ENCODE results near the gene PODNL1. TPM values are rescaled to one million over a fixed set of nuclear protein-coding genes. Genes with fewer than 3 reads are reported as not detected.
A peak's percentile ranks its signal among the peaks of the same experiment; 100 is the strongest.

PODNL1 gene
- total RNA-seq, 1 donor from 2014 or later, result not detected

DNA sequence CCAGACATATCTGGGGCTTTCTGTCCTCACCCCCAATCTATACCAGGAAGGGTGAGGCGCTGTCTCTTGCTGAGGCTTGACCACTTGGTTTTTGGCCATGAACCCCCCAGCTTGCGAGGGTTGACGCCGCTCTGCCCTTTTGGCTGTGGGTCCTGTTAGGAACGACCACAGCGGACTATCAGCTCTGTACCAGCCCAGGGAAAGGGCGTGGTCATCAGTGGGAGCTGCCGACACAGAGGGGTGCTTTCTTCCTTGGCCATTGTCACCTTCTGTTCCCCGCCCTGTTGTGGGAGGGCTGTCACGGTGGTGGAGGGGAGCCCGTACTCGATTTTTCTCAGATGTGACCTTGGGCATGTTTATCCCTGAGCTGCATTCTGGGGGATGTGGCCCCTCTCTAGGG is 19.8 kb upstream of the PODNL1 start:
- no peak for DNase-seq (ENCODE audit: low read depth in 2 of 2)

DNA sequence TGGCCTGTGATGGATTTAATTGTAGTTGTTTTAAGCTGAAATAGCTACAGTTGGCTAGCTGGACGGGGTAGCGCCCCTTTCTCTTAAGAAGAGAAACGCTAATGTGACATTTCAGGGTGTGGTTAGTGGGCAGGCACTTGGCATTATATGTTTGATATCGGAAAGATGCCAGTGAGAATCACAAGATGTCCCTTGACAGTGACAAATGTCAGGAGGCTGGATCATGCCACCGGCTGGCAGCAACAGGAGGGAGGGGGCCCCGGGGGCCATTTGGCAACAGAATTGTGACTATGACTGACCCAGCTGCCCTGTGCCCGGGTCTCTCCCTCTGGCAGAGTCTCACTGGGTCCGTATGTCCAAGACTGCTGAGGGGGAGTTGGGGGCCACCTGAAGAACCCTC is 18.8 kb upstream of the PODNL1 start:
- DNase-seq (ENCODE audit: low read depth in 2 of 2), result no peak

DNA sequence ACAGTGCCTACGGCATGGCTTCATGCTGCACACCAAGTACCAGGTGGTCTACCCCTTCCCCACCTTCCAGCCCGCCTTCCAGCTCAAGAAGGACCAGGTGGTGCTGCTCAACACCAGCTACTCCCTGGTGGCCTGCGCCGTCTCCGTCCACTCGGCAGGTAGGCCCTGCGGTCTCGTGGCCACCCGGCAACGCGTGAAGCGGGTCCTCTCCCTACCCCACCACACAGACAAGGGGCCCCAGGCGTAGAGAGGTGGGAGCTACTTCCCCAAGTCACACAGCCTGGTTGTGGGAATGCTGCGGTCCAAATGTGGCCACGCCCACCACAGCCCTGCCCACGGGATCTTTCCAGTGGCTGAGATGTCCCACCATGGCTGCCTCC is 18.1 kb upstream of the PODNL1 start:
- no peak for DNase-seq (ENCODE audit: low read depth in 2 of 2)

DNA sequence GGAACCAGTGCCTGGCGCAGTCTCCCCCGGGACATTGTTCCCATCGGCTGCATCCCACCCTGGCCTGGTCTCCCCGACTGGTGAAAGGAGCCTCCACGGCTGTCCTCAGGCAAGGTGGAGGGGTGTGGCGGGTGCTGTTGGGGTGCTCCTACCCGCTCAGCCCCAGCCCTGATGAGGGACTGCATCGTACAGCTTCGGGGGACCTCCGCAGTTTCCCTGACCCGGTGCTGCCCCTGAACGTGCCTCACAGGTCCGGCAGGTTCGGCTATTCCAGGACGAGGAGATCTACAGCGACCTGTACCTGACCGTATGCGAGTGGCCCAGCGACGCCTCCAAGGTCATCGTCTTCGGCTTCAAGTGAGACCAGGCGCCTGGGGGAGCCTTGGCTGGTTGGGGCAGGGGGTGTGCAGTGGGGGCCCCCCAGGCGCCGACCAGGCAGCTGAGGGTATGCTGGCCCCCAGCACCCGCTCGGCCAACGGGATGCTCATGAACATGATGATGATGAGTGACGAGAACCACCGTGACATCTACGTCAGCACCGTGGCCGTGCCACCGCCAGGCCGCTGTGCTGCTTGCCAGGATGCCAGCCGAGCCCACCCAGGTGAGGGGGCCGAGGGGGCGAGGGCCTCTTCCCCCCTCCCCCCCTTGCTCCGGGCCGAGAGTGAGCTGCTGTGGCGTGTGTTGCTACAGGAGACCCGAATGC is 17.6 kb upstream of the PODNL1 start:
- no peak for DNase-seq (ENCODE audit: low read depth in 2 of 2)

DNA sequence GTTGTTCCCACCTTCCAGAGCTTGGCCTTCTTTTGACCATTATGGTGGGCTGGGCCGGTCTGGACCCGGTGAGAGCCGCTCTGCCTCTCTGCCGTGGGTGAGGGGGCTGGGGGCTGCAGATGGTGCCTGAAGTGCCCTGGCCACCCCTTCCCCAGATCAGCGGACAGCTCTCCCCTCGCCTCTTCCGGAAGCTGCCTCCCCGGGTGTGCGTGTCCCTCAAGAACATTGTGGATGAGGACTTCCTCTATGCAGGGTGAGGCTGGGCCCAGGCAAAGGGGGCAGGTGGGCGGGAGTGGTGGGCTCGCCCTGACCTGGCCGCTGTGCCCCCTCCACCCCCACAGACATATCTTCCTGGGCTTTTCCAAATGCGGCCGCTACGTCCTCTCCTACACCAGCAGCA is 16.0 kb upstream of the PODNL1 start:
- no peak for DNase-seq (ENCODE audit: low read depth in 2 of 2)

DNA sequence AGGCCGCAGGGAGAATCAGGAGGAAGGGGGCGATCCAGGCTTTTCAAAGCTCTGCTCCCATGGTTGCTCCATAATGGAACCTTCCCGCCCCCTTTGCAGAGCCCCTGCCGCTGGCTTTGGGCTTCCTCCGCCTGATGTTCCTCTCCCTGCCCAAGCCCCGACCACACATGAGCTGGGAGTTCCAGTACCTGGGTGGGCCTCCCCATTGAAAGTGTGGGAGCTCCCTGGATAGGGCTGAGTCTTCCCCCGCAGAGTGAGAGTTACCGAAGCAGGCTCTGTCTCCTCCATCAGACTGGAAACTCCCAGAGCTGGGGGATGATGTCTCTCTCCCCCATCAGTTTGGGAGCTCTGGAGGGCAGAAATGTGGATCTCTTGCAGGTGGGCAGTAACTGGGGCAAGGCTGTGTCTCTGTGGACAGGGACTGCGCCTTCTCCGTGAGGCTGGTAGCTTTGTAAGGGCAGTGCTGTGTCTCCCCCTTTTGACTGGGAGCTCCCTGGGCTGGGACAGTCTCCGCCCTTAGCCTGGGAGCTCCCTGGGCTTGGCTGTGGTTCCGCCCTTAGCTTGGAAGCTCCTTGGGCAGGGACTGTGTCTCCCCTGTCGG is 14.8 kb upstream of the PODNL1 start:
- peak in 1 of 2 donors; percentile 17 for DNase-seq (ENCODE audit: low read depth in 2 of 2)

DNA sequence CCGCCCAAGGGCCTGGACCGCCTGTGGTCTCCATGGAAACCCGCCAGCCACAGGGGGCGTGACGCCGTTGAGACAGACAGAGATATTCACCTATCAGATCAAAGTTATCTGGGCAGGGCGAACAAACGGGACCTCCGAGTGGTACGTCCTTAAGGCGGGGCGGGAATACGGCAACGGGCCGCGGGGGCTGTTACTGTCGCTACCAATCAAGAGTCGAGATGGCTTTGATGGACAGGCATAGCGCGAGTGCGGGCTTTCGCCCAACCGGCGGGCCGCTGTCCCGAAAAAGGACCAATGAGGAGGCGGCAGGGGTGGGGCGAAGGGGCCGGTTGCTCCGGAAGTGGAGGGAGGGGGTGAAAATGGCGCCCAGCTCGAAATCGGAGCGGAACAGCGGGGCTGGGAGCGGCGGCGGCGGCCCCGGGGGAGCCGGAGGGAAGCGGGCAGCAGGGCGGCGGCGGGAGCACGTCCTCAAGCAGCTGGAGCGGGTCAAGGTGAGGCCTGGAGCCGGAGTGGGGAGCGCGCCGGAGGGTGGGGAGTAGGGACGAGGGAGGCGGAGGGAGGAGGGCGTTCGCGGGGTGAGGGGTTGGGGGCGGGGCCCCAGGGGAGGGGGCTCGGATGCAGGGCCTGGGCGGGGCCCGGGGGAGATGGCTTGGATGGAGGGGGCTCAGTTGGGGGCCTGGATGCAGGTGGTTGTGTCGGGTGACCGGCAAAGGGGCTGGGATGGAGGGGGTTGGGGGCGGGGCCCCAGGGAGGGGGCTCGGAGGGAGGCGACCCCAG is 14.1 kb upstream of the PODNL1 start, which contains the start of gene DCAF15:
Gene DCAF15 (plus strand): TSS at position 356 of the 777 bp plus-strand sequence. CDS start 4 bp downstream, at position 360.
- peak; percentile 99 to 100 for DNase-seq (ENCODE audit: low read depth in 2 of 2)

DNA sequence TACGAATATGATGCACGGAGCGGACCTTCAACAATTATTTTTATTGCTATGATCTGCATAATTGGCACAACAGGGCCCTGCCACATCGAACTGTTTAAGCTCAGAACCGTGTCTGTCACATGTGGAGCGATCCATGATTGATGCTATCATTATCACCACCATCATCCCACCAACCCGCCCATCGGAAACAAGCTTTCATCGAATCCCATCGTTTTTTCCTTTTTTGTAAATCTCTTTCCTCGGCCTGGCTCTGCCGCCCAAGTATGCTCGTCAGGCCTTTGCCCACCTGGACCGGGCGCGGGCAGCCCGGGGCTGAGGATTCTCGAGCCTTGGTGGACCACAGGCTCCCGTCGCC is 13.6 kb upstream of the PODNL1 start:
- no peak for DNase-seq (ENCODE audit: low read depth in 2 of 2)

DNA sequence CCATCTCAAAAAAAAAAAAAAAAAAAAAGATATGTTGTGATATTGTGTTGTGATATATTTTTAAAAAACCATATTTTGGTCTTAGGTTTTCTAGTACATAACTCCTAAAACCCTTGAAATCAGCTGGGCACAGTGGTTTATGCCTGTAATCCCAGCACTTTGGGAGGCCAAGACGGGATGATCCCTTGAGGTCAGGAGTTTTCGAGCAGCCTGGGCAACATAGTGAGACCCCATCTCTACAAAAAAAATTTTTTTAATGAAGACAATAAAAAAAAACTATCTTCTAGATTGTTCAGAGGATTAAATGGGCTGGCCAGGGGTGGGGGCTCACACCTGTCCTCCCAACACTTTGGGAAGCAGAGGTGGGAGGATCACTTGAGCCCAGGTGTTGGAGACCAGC is 12.8 kb upstream of the PODNL1 start:
- no peak for DNase-seq (ENCODE audit: low read depth in 2 of 2)

DNA sequence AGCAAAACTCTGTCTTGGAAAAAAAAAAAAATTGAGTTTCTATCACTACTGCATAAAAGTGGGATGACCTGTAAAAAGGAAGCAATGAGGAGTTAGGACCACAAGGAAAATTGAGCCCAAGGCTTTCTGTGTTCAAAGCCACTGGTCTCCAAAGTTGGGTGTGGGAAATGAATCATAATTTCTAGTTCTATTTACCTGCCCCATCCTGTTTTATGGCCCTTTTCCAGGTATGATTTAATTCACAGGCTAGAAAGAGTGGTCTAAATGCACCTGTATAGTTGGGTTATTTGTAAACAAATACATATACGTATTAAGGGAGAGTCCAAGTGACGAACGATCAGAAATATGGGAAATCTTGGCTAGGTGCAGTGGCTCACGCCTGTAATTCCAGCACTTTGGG is 8.2 kb upstream of the PODNL1 start:
- no peak for DNase-seq (ENCODE audit: low read depth in 2 of 2)

DNA sequence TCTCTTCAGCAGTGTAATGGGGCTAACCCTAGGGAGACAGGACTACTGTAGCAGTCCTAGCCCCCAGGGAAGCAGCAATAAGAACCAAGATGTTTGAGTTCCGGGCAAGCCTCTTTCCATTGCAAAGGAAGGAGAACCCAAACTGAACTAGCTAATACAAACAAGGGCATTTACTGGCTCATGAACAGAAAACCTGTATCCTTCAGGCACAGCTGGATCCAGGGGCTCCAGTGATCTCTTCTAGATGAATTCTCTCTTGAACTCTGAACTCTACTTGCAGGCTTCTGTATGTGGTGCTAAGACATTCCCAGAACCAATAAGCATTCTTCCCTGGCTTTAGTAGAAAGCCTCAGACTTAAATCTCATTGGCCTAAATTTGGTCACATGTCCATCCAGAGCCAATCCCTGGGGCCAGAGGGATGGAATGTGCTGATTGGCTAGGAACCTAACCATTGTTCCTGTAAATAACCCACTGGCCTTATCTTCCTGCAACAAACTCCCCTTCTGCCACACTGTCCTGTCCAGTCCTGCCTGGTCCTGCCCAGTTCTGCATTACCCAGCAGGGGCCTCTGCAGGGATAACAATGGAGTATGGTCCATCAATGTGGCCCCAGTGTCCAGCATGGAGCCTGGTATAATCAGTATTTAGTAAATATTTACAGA is 3.9 kb upstream of the PODNL1 start:
- no peak for DNase-seq (ENCODE audit: low read depth in 2 of 2)

DNA sequence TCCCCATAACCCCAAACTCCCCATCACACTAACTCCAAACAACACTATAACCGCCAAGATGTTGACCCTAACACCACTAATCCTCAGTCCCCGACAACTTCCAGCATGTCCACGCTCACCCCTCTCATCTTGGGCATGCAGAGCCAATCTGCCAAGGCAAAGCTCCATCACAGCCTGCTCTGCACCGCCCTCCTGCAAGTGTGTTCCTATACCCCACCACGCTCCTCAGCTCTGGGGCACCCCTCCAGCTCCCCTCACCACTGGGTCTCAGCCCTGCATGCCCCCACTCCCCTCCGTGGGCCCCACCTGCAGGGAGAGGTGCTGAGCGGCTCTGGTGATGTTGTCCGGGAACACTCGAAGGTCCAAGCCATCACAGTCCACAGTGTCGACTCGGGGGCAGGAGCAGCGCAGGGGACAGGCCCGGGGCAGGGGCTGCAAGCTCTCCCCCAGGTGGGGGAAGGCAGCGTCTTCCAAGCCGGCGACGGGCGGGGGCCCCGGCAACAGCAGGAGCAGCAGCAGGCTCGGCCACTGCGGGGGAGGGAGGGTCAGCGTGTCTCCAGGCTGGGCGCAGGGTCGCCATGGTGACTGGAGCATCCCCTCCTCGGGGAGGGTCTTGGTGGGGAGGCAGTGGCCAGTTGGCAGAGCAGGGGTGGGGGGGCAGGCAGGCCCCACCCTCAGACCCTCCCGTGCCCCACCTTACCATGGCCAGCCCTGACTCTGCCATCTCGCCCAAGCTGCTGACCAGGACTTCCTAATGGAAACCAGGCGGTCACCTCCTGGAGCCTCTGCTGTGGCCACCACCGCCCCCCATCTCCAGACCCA is 527 bp downstream of the PODNL1 start:
- no peak for DNase-seq (ENCODE audit: low read depth in 2 of 2)

DNA sequence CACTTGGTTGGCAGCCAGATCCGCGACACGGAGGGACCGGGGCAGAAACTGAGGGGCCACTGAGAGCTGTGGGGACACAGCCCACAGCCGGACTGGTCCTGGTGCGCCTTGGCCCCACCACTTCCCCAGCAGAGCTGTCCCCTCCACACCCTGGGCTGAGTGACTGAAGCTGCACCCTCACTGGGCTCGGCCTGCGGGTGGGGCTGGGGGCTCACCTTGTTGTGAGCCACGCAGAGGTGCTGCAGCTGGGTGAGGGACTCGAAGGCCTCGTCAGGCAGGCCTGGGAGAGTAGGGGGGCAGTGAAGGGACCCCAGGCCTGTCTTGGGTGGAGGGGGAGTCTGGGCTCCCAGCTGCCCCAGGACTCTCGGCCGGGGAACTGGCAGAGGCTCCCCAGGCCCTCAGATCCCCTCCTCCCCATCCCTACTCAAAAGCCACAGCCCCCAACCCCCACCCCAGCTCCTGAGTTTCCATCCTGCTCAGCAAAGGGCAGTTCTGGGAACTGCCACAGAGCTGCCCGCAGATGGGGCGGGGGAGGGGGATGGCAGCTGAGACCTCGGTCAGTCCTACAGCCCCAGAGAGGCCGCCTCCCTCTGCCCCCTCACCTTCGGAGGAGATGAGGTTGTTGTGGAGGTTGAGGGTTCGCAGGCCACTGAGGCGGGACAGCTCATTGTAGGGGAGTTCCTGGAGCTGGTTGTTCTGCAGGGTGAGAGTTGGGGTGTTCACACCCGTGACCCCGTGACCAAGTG is 2.3 kb downstream of the PODNL1 start:
- no peak for DNase-seq (ENCODE audit: low read depth in 2 of 2)

DNA sequence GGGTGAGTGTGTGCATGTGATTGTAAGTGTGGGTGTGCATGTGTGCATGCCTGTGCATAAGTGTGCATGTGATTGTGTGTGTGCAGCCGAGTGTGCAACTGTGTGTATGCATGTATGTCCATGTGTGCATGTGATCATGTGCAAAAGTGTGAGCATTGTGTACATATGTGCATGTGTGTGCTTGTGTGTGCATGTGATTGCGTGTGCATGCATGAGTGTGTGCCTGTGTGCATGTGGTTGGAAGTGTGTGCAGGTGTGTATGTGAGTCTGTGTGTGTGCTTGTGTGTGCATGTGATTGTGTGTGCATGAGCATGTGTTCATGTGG is 3.5 kb downstream of the PODNL1 start:
- no peak for DNase-seq (ENCODE audit: low read depth in 2 of 2)

DNA sequence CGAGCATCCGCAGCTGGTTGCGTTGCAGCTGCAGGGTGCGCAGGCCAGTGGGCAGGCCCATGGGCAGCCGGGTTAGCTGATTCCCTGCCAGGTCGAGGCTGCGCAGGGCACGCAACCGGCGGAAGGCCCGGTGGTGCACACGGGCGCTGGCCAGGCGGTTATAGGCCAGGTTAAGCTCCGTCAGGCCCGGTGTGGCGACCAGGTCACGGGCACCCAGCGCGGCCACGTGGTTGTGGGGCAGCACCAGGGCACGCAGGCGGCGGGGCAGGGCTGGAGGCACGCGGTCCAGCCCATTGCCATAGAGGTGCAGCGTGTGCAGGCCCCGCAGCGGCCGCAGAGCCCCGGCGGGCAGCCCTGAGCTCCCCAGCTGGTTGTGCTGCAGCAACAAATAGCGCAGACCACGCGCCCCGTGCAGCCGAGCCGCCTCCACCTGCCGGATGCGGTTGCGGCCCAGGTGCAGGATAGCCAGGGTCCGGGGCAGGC is 5.3 kb downstream of the PODNL1 start:
- no peak for DNase-seq (ENCODE audit: low read depth in 2 of 2)

DNA sequence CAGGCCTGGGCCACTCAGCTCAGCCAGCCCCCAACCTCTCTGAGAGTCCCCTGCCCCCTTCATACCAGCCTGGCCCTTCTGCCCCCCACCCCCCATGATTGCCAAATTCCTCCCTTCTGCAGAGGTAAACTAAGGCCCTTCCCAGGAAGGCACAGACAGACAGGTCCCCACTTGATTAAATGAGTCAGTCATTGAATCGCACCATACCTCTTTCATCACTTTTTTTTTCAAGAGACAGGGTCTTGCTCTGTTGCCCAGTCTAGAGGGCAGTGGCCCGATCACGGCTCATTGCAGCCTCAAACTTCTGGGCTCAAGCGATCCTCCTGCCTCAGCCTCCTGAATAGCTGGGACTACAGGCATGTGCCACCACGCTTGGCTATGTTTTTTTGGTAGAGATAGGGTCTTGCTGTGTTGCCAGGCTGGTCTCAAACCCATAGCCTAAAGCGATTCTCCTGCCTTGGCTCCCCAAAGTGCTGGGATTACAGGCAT is 6.0 kb downstream of the PODNL1 start:
- DNase-seq (ENCODE audit: low read depth in 2 of 2), result no peak

DNA sequence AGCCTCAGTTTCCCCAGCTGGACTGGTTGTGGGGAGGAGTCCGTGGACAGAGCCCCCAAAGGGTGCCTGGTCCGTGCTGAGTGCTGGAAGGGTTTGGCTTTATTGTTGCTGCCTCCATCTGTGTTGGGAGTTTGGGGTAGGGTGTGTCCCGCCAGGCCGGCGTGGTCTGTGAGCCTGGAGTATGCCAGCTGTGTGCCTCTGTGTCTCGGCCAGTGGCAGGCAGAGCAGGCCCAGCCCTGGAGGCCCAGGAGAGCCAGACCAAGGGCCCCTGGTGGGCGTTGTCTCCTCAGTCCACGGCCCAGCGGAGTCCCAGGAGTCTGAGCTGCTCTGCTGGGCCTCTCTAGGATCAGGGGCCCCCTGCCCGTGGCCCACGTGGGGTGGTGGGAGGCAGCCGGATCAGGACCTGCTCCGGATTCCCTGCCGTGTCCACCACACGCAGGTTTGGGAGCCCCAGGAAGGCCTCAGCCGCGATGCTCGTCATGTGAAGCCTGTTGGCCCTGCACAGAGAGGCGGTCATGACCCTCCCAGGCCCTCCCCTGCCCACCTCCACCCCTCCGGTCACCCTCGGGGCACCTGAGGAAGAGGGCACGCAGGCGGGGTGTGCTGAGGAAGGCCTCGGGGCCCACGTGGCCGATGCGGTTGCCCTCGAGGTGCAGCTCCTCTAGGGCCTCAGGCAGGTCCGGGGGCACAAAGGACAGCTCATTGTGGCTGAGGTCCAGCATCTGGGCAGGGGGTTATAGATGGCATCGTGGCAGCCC is 6.6 kb downstream of the PODNL1 start:
- no peak for DNase-seq (ENCODE audit: low read depth in 2 of 2)

DNA sequence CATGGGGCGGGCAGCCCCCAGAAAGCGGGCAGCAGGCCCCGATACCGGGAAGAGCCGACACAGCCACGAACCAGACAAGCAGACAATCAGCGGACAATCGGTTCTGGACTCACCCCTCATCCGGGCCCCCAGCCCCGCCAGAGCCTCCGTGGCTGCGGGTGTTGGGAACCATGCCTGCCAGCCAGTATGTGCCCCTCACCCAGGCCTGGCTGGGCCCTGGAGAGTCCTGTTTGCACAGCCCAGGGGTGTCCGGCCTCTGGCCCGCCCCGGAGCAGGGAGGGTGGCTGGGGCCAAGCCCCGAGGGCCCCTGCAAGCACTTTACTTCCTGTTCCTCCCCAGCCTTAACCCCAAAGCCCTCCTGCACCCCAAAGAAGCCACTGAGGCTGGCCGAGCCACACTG is 7.8 kb downstream of the PODNL1 start:
- no peak for DNase-seq (ENCODE audit: low read depth in 2 of 2)

DNA sequence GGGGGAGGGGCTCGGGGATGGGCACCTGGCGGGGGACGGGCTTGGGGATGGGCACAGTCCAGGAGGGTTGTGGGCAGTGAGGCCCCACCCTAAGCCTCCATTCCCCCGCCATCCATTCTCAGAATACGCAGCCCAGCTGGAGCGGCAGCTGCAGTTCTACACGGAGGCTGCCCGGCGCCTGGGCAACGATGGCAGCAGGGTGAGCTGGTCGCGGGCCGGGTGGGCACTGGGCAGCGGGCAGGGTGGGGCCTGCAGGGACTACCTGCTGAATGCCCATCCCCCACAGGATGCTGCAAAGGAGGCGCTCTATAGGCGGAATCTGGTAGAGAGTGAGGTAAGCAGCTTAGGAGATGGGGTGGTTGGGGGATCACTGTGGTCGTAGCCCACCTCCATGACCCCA is 8.3 kb downstream of the PODNL1 start:
- DNase-seq (ENCODE audit: low read depth in 2 of 2), result no peak

DNA sequence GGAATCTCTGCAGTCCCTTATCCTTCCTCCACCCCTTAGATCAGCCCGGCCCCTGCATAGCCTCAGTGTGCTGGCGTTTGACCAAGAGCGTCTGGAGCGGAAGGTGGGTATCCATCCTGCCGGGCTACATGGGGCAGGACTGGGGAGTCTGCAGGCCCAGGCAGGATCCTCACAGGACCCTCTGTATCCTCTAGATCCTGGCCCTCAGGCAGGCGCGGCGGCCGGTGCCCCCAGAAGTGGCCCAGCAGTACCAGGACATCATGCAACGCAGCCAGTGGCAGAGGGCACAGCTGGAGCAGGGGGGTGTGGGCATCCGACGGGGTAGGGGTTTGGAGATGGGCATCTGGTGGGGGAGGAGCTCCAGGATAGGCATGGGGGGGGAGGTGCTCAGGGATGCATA is 8.9 kb downstream of the PODNL1 start:
- no peak for DNase-seq (ENCODE audit: low read depth in 2 of 2)

All from dermis microvascular lymphatic vessel endothelial cell (primary cell).